ENCODE data around the gene EEPD1.
"Not testable (repeated sequence)": the region's sequence is repeated elsewhere in the genome, so short reads cannot be mapped to it uniquely, and the experiment has no call there.

EEPD1 gene

GRCh38 chr7:36152756-36153570 is at the start of gene EEPD1:
Gene EEPD1 (plus strand): TSS chr7:36153254. CDS start chr7:36154325, 1,071 bp downstream.
- peak; percentile 100 for DNase-seq

GRCh38 chr7:36103837-36104561 is 49.1 kb upstream of the EEPD1 start:
- no peak for DNase-seq

- not testable (repeated sequence) for DNase-seq
Observed at GRCh38 chr7:36106972-36107908, 45.8 kb upstream of the EEPD1 start.

DNA sequence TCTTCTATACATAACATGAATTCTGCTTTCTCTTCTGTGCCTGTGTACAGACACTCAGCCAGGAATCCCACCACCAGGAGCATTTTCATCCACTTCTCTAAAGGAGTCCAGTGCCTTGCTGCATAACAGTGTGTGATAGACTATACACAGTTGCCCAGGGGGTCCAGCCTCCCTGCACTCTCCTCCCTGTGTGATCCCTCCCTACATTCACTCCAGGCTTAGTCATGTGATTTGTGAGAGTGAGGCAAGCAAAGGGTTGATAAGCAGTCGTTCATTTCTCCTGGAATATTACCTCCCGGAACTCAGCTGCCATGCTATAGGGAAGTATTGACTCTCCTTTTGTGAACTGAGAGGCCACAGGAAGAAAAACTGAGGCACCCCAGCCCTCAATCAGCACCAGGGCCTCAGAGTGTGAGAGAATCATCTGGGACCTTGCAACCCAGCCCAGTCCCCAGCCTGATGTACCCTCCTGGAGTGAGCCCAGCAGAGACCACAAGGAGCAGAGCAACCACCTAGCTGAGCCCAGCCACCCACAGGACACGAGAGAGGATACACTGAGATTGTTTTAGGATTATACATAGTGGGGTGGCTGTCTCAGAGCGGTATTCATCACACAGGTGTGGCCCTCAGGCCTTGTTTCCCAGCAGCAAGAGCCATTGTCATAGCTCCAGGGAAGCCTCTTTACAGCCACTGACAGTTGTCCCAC is 45.0 kb upstream of the EEPD1 start:
- DNase-seq: no peak

DNA sequence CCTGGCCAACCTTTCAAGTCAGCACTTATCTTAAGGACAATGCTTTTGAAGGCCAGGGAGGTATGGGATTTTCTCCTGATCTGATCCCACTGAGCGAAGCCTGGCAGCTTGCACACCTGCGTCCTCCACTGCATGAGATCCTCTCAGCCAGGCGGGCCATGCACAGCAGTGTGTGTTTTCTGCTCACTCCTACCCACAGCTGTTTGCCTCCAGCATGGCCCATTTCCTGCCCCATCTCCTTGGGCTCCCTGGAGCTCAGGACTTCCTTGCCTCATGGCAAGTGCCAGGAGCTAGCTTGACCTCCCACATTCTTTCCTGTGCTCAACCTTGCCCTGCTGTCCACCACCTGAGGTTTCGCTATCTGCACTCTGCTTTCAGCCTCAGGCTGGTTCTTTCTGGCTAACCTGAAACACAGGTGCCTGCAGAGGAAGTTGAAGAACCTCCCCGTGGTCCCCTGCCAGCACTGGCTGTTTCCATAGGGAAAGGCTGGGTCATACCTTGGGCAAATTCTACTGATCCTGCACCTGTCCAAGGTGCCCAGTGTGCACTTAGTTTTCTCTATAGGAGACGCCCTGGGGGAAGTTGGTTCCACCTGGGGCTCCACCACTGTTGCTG is 43.9 kb upstream of the EEPD1 start:
- DNase-seq: no peak

- no peak for DNase-seq
Observed at GRCh38 chr7:36110584-36110983, 42.5 kb upstream of the EEPD1 start.

DNA sequence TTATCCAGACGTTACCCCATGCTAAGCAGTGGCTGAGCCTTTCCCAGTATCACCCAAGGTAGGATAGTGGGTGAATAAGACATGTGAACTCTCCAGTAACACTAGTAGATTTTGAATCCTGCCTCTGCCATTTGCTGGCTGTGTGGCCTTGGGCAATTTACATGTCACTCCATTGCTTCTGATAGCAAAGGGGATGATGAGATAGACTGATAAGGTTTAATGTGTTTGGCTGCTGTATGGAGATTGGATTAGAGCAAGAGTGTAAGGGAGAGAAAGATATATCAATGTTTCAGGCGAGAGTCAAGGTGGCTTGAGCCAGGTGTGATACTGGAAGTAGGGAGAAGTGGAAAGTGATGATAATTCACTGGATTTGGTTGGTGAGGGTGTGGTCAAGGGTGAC is 40.1 kb upstream of the EEPD1 start:
- no peak for DNase-seq

- no peak for DNase-seq
Observed at GRCh38 chr7:36114355-36114754, 38.7 kb upstream of the EEPD1 start.

- peak; percentile 32 to 51 for DNase-seq
Observed at GRCh38 chr7:36115448-36116321, 37.4 kb upstream of the EEPD1 start.

DNA sequence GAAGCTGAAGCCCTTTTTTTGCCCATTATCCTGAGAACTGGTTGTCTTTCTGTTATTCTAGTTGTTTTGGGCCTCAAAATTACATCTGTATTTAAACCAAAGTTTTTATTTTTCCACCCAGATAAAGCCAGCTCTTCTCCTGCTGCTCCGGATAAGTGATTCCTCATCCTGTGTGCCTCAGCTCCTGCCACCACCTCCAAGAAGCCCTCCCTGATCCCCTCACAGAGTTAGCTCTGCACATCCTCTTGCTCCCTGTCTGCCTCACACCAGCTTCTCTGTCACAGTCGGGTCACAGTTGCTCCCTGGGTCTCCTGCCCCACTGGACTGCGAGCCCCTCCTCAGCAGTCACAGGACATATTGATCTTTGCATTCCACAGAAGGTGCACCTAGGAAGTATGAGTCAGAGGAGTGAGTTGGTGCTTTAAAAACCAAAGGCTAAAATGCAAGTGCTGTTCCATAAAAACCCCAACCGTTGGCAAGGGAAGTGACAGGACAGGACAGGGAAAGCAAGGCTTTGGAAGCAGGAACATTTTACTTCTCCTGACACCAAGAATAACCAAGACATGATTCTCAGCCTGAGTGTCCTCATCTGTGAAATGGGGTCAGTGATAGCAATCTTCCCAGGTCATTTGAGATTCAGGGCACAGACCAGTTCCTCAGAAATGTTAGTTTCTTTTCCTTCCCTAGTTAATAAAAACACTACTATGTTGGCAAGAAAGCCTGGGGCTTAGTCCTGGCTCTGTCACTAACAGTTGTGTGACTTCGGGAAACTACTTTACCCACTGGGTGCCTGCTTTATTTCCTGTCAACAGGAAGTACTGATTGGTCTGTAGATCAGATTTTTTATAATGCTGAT is 36.5 kb upstream of the EEPD1 start:
- peak in 1 of 2 donors; percentile 36 for DNase-seq

DNA sequence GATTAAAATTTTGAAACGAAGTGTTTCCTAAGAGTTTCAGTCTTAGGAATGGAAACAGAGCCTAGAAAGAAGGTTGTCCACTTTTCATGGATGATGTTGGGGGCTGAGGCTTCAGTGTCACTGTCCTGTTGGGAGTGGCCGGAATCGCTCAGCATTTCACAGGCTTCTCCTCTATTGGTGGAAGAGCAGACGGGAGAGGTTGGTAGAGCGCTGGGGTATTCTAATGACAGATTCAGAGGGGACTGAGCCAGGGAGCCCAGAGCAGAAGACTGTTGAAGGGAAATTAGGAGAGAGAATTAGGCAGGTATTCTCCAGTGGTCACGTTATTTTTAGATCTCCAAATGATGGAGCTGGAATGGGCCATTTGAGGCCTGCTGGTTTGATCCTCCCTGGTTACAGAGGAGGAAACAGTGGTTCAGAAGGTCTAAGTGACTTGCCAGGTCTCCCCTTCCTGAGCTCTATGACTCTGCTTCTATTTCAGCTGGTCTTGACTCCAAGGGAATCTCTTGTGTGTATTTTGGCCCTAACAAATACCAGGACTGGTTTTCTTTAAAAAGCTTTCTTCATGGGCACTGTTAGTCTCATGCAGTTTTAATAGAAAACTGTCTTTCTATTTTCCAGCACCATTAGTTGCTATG is 35.7 kb upstream of the EEPD1 start:
- no peak for DNase-seq

- DNase-seq: no peak
Observed at GRCh38 chr7:36118344-36118743, 34.7 kb upstream of the EEPD1 start.

- peak; percentile 26 to 41 for DNase-seq
Observed at GRCh38 chr7:36119005-36119706, 33.9 kb upstream of the EEPD1 start.

DNA sequence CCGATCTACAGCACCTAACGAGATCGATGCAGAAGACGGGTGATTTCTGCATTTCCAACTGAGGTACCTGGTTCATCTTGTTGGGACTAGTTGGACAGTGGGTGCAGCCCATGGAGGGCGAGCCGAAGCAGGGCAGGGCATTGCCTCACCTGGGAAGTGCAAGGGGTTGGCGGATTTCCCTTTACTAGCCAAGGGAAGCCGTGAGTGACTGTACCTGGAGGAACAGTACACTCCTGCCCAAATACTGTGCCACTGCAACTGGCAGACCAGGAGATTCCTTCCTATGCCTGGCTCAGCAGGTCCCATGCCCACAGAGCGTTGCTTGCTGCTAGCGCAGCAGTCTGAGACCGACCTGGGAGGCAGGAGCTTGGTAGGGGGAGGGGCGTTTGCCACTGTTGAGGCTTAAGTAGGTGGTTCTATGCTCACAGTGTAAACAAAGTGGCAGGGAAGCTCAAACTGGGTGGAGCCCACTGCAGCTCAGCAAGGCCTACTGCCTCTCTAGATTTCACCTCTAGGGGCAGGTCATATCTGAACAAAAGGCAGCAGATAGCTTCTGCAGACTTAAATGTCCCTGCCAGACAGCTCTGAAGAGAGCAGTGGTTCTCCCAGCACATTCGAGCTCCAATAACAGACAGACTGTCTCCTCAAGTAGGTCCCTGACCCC is 32.9 kb upstream of the EEPD1 start:
- peak in 1 of 2 donors; percentile 28 for DNase-seq

DNA sequence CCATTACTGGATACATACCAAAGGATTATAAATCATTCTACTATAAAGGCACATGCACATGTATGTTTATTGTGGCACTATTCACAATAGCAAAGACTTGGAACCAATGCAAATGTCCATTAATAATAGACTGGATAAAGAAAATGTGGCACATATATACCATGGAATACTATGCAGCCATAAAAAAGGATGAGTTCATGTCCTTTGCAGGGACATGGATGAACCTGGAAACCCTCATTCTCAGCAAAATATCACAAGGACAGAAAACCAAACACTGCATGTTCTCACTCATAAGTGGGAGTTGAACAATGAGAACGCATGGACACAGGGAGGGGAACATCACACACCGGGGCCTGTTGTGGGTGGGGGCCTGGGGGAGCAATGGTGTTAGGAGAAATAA is 27.4 kb upstream of the EEPD1 start:
- DNase-seq: not testable (repeated sequence)

GRCh38 chr7:36127075-36127740 is 25.8 kb upstream of the EEPD1 start:
- no peak for DNase-seq

- DNase-seq: peak in 1 of 2 donors; percentile 19
Observed at GRCh38 chr7:36128448-36129047, 24.5 kb upstream of the EEPD1 start.
